RPMI7951 (cell line): Measurements from ENCODE around the gene ZYX. TPM values are rescaled to one million over a fixed set of nuclear protein-coding genes. Genes with fewer than 3 reads are reported as not detected.
"Not testable (repeated sequence)": the region's sequence is repeated elsewhere in the genome, so short reads cannot be mapped to it uniquely, and the experiment has no call there.

Experiments
- DNase-seq: peaks from one replicate; pipeline ENCODE4 v3.0.0-alpha.2; 2012; ENCODE audit warnings: low read depth
- total RNA-seq: library from RNA; depleted of rRNA; stranded (reverse); fragments of >200 nt; shearing (Covaris generic); gene quantifications from 2 replicates; pipeline ENCODE4 v1.2.3, GENCODE V29; 2014; rRNA removed

The ZYX gene
- total RNA-seq, 1 experiment from 2014 or later: 51.5 TPM

DNA sequence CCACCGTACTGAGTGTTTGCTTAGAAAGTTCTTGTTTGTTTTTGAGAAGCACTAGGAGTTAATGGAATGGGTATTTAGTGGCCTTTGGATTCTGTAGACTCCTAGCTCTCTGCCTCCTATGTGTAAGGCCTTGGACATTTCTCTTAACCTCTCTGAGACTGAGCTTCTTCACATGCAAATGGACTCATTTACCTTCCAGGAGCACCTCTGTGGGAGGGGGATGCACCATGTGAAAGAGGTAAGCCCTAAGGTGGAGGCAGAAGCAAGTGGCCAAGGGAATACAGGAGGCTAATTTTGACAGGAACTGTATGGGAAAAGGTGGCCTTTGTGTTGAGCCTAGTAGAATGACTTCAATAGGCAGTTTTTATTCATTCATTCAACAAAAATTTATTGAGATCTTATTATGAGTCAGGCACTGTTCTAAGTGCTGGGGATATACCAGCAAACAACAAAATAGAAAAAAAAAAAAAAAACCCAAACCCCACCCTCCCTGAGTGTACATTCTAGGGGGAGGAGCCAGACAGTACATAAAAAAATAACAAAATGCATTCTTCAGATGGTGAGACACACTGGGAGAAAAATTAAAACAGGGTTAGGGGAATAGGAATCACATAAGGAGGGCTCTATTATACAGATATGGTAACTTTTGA, 36.7 kb downstream of the ZYX start:
- DNase-seq: no peak

DNA sequence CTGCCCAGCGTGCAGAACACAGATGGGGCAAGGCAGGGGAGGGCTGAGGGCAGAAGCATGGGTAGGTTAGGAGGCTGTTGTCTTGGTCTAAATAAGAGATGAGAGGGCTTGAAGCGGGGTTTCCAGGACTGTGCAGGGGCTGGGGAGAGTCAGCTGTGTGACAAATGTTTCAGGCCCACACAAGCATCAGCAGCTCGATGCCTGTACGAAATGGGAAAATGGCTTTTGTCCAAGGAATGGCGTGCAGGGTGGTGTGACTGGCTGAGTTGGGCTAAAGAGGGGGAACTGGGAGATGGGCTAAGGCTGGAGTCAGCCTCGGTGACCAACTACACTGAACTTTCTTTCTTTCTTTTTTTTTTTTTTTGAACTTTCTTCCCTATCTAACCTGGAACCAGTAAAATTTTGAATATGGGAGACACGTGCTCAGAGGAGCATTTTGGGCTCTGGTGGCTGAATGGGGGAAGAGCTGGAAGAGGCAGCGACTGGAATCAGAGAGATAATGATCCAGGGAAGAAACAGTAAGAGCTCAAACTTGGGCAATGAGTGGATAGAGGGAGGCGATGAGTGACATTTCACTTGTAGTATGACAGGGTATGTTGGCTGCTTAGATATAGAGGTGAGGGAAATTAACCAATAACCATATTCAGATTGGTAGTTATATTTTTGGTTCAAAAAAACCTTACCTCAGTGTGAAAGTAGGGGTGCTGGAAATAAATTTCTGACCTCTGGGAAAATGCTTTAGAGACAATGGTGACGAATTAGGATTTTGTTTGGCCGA, 37.7 kb downstream of the ZYX start:
- no peak for DNase-seq

DNA sequence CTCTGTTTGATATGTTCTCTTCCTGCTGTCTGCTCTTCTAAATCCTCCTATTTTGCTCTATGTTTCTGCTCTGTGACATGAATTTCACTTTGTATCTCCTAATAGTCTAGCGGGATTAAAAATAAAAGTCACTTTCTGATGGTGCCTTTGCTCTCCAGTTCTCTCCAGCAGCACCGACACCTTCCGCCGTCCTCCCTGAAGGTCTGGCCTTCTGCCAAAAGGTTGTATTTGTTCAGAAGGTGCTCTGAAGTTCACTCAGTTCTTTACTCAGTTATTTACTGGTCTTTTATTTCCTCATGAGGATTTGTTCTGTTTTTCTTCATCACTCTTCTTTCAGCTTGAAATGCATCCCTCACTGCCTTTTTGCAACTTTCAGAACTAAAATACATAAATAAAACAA, 38.7 kb downstream of the ZYX start:
- no peak for DNase-seq

DNA sequence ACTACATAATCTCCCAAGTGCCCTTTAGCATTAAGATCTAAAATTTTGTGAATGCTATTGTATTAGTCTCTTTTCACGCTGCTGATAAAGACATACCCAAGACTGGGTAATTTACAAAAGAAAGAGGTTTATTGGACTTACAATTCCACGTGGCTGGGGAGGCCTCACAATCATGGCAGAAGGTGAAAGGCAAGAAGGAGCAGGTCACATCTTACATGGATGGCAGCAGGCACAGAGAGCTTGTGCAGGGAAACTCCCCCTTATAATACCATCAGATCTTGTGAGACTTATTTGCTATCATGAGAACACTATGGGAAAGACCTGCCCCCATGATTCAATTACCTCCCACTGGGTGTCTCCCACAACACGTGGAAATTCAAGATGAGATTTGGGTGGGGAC, 39.5 kb downstream of the ZYX start:
- DNase-seq: not testable (repeated sequence)

DNA sequence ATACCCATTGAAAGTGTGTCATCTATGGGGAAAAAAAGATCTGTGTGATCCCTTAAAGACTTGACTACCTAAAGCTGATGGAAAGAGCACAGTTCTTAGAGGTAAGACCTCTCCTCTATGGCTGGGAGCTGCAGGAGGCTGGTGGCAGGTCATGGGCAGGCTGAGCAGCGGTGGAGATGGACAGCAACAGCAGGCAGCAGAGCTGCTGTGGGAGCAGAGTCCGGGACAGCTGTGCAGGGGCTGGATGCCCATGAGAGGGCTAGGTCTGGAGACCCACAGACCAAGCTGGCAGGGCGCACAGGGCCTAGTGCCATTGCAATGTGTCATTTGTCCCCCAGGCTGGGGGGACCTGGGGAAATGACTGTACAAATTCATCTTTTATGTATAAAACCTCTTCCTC, 40.9 kb downstream of the ZYX start:
- no peak for DNase-seq

DNA sequence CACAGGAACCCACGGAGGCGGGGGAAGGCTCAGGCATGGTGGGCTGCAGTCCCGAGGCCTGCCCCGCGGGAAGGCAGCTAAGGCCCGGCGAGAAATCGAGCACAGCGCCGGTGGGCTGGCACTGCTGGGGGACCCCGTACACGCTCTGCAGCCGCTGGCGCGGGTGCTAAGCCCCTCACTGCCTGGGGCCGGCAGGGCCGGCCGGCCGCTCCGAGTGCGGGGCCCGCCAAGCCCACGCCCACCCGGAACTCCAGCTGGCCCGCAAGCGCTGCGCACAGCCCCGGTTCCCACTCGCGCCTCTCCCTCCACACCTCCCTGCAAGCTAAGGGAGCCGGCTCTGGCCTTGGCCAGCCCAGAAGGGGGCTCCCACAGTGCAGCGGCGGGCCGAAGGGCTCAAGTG, 43.3 kb downstream of the ZYX start:
- not testable (repeated sequence) for DNase-seq

DNA sequence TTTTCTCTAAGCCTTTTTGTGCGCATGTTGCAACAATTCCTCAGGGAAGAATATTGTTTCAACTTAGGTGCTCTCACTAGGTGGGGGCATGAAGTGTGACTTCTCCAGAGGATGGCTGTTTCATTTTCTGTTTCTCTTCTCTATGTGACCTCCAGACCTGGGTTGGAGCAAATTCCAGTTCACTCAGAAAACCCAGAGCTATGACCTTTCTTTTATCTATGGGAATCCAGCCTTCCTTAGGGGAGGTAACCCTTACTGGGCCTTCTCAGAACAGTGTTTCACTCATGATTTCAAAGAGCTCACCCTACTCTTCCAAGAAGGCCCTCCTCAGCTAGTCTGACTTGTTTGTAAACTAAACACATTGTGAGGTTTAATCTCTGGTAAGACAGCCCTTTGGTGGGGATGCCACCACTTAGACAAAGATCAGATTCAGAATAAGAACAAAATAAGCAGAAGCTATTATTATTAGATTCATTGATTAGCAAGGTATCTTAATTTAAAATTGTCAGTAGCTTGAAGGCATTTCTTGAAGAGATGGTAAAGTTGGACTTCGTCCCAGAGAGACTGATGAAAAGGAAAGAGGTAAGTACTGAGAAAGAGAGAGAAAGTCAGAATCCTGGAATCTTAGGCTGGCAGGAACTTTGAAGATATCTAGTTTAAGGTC, 45.5 kb downstream of the ZYX start:
- no peak for DNase-seq

DNA sequence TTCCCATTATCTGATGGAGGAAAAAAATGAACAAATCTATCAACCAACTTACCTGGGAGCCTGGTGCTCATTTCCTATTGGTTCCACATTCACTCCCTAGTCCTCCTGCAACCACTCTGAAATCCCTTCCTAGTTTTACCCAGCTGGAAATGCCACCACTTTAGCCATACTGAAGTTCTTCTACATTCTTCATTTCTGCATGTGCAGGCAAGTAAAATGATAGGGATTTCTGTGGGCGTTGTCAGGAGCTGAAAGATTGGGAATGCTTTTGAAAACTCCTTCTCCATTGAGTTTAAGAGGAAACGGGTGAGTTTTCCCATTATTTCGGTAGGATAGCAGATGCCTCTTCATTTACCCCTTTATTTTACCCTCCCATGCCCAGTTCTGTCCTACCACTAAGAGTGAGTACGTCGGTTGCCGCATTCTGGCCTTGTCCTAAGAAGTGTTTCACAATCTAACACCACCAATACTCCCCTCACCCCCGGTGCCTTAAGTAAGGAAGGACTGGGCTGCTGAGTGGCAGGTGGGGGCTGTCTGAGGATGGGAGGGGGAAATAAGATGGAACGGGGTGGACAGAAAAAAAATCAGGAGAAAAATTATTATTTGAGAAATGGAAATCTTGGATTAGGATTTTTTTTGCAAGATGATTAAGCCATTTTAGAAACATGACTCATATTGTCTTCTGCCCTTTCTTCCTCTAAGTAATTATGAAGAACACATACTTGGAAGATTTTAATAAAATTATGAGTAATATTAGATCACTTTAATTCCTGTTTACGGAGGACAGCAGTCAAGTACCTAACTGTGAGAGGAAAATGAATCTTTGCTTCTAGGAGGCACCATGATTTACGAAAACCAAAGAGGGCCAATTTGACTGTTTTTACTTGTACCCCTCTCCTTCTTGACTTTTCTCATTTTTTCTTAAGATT, 48.9 kb downstream of the ZYX start:
- no peak for DNase-seq

DNA sequence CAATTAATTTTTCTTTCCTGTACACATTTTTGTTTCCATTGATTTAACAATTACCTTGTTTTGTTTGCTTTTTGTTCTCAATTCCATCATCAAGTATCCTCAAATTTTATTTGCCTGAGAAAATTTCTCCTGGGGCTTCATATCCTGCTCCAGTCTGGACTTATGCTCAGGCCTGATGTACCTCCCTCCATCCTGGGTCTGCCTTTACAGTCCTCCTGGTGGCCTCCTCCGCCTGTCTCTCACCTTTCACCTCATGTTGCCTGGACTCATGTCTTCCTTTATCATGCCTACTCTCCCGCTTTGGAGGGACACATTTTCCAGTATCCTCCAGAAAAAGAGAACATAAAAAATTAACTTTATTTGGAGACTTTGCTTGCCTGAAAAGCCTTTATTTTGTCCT, 50.0 kb downstream of the ZYX start:
- no peak for DNase-seq

DNA sequence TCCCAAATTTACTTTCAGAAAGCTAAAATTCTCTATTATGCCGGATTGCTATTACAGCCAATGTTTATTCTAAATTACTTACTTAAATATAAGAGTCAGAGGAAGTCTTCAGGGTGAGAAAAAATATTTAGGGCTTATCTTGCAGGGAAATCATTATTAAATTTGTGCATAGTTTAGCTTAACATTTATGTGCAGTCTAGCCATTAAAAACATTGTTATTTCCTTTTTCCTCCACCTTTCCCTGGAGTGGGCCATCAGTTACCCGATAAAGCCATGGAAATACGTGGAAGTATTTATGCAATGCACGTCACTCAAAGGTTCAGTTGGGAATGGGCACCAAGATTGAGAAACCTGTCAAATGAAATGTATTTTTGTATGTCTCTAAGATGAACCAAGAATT, 52.6 kb downstream of the ZYX start:
- no peak for DNase-seq

DNA sequence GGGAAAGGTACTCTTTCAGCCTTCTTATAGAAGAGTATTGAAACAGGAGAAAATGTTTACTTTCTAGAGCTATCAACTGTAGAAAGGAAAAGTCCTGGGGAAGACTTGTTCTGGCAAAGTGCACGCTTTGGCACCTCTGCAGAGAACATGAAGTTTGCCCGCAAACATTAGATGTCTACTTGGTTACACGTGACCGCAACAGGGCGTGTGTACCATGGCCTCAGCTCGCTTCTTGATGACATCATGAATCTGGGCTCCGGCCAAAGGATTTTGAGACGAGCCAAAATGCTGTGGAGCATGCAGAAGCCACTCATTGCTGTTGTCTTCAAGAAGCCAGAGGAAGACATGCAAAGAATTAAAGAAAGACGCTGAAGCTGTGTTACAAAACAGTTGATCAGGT, 53.5 kb downstream of the ZYX start:
- DNase-seq: peak; percentile 51

DNA sequence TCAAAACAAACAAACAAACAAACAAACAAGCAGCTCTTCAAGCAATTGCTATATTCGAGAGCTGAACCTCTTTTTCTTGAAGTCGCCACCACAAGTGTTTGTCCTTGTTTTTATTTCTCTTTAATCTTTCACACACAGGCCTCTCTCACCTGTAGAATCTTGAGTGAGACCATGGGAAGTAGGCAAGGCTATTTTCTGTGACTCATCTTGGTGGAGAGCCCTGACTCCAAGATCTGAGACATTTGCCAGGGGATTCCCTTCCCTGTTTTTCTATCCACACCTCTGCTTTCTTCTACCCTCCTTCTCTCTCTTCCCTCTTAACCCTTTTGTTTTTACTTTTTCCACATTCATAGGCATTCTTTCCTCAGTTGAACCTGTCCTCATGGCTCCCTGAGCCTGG, 54.1 kb downstream of the ZYX start:
- no peak for DNase-seq

DNA sequence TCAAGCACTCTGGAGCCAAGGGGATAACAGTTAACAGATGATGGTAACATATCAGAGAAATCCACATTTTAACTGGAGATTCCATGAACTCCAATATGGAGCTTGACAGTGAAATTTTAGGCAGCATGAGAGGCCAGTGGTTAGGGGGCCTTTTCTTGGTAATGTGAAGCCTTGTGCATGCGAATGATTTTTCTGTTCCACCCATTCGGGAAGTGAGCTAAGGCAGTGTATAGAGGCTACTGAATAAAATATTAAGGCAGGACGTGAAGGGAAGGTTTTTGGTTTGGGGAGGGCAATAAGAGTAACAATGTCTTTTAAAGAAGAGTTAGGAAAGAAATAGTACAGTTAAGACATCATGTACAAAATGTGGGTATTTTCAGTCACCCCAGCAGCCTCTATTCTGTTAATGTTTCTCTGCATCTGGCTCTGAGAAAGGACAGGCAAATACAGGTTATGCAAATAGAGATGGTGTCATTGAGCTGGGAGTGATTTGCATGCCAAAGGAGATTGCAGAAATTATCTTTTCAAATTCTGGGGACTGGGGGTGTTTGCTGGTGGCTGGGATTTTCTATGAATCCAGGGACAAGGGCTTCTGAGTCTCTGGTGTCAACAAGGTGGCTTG, 55.3 kb downstream of the ZYX start:
- no peak for DNase-seq

DNA sequence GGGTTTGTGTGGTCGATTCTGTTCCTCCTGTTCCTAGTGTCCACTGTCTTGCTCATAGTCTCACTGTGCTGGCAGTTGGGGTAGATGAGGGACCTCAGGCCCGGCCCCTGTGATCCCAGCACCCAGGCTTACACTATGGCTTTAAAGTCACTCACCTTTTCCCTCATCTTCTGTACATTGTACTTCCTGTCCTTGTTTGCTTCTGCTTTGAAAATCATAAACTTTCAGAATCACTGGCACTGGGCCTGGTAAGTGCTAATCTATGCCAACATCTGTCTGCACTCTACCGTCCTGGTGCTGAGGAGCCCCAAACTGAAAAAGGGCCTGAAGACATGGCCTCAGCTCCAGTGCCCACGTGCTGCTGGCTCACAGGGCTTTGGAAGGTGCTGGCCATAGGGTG, 56.4 kb downstream of the ZYX start:
- DNase-seq: no peak

DNA sequence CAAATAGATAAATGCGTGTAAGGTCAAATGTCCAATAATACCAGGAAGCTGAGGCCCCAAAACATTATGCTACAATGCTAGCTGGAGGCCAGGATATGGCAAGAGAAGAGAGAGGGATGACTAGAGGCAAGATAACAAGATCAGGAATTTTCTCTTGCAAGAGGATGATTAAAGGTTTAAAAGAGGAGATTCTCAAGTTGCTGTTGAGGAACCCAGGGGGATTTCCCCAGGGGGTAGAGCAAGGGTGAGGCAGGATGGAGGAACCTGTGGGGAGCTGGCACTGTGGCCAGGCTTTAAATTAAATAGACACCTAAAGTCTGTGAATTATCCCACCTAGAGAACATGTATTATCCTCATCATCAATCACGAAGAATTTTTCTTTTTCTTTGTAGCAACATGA, 58.7 kb downstream of the ZYX start:
- no peak for DNase-seq

Other genes starting within 250 kb of the ZYX start
- not detected in 2 replicates for gene PIP, start 249.3 kb upstream of the ZYX start, total RNA-seq
- not detected in 2 replicates for gene TAS2R39, start 197.9 kb upstream of the ZYX start, total RNA-seq
- not detected in 2 replicates for gene TAS2R40, start 159.3 kb upstream of the ZYX start, total RNA-seq
- gene GSTK1, start 117.9 kb upstream of the ZYX start, total RNA-seq: 96.1 and 111 TPM in 2 replicates
- not detected in 2 replicates for gene TMEM139, start 96.4 kb upstream of the ZYX start, total RNA-seq
- gene CASP2, start 93.0 kb upstream of the ZYX start, total RNA-seq: 8.8 and 15.1 TPM in 2 replicates
- gene CLCN1, start 65.2 kb upstream of the ZYX start, total RNA-seq: not detected in 2 replicates
- gene FAM131B, start 18.6 kb upstream of the ZYX start, total RNA-seq: not detected in 2 replicates
- not detected in 2 replicates for gene EPHA1, start 27.5 kb downstream of the ZYX start, total RNA-seq
- not detected in 2 replicates for gene TAS2R60, start 62.1 kb downstream of the ZYX start, total RNA-seq
- not detected in 2 replicates for gene TAS2R41, start 96.5 kb downstream of the ZYX start, total RNA-seq
- 0.12 TPM in 1 of 2 replicates, not detected in the other for gene CTAGE15, start 190.5 kb downstream of the ZYX start, total RNA-seq
- gene TCAF2, start 239.6 kb downstream of the ZYX start, total RNA-seq: 3.6 and 4.2 TPM in 2 replicates